GM19099 (cell line): ENCODE measurements around the gene NPM1.

ENCODE experiments used
- POLR2A ChIP-seq: IDR thresholded peaks from 3 replicates; pipeline ENCODE4 v1.6.1; 2011; ENCODE audit warnings: low read depth; ENCODE audit not compliant: insufficient read length; ENCODE audit errors: extremely low read depth

Gene NPM1

GRCh38 chr5:171371326-171371725 is 16.3 kb upstream of the NPM1 start:
- no peak for TF ChIP-seq POLR2A

DNA sequence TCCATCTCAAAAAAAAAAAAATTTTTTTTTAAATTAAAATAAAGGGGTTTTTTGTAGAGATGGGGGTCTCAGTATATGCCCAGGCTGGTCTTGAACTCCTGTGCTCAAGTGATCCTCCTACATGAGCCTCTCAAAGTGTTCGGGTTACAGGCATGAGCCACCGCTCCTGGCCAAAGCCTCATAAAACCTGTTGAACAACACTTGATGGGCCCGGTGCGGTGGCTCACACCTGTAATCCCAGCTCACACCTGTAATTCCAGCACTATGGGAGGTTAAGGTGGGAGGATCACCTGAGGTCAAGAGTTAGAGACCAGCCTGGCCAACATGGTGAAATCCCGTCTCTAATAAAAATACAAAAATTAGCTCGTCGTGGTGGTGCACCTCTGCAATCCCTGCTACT is 7.7 kb upstream of the NPM1 start:
- no peak for TF ChIP-seq POLR2A

- TF ChIP-seq POLR2A: no peak
Observed at GRCh38 chr5:171386006-171386671, 1.5 kb upstream of the NPM1 start.

DNA sequence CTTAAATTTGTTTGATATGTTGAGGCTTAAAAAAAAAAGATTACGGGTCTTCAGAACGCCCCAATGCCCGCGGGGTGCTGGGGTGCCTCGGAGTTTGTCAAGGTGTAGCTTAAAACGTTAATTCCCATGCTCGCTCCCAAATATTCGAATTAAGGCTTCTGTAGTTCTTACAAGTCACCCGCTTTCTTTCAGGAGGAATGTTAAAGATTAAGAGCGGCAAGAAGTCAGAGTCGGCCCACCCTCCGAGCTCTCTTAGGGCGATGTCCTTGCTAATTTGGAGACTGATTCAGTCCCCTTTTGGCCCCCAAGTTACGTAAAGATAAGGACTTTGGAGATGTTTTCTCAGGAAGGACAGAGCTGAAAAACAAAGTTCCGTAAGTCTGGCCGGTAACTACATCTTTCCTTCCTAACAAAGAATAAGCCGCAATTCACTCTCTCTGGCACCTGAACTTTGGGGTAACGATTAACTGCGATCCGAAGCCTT is 746 bp upstream of the NPM1 start:
- no peak for TF ChIP-seq POLR2A

GRCh38 chr5:171387970-171388815 is 544 bp downstream of the NPM1 start:
- peak; percentile 47 for TF ChIP-seq POLR2A

DNA sequence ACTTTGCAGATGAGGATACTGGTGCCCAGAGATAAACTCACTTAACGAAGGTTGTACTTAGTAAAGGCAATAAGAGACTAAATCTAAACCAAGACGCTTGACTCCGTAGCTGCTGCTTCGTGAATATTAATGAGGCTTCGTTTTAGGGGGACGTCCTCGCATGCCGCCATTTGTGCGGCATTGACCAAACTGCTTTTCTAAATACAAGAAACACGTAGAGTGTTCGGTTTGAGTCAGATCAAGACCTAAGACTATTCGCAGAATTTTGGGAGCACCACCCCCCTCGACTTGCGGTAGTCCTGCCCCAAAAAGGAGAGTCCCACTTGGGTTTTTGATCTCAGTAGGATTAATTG is 1.1 kb downstream of the NPM1 start:
- no peak for TF ChIP-seq POLR2A

- no peak for TF ChIP-seq POLR2A
Observed at GRCh38 chr5:171390883-171391677, 3.4 kb downstream of the NPM1 start.

DNA sequence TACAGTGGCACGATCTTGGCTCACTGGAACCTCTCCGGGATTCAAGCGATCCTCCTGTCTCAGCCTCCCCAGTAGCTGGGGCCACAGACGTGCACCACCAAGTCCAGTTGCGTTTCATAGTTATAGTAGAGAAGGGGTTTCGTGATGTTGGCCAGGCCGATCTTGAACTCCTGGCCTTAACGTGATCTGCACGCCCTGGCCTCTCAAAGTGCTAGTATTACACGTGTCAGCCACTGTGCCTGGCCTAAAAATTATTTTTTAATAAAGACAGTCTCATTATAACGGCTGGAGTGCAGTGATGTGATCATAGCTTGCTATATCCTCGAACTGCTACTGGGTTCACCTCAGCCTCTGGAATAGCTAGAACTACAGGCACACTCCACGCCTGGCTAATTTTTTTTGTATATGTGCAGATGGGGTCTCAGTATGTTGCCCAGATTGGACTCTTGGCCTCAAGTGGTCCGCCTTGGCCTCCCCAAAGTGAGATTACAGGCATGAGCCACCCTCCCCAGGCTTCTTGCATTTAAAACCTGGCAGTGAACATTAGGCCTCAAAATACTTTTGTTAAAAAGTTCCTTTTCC is 4.4 kb downstream of the NPM1 start:
- TF ChIP-seq POLR2A: no peak

DNA sequence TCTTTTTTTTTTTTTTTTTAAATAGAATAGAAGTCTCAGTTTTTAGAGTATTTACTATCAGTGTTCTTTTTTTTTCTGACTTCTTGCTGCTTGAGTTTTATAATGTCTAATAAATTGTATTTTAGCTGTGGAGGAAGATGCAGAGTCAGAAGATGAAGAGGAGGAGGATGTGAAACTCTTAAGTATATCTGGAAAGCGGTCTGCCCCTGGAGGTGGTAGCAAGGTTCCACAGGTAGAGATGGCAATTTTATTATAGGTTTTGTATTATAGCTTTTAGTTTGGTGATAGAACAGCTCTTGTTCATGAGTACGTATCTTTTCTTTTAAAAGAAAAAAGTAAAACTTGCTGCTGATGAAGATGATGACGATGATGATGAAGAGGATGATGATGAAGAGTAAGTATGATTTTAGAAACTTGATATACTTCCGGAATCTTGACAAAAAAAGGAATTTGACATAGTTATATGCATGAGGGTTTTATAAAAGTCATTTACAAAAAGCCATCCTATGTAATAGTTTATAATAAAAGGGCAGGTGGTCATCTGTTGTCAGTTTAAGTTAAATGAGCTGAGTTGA is 5.0 kb downstream of the NPM1 start:
- no peak for TF ChIP-seq POLR2A

DNA sequence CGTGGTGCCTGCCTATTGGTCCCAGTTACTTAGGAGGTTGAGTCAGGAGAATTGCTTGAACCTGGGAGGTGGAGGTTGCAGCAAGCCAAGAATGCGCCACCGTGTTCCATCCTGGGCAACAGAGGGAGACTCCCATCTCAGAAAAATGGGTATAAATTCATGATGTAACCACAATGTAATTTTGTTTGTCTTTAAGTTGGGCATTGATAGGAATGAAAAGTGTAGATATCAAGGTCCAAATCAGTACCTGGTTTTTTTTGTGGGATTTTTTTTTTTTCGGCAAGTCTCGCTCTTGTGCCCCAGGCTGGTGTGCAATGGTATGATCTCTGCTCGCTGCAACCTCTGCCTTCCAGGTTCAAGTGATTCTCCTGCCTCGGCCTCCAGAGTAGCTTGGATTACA is 7.4 kb downstream of the NPM1 start:
- no peak for TF ChIP-seq POLR2A

DNA sequence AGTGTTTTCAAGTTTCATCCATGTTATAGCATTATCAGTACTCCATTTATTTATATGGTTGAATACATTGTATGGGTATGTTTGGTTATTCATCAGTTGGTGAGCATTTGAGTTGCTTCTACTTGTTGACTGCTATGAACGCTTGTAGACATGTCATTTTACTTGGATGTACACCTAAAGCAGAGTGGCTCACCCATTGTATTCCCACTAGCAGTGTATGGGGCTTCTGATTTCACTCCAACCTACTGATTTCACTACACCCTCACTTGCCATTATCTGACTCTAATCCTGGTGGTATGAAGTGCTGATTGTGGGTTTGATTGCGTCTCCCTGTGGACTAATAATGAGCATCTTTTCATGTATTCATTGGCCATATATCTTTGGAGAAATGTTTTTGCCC is 9.5 kb downstream of the NPM1 start:
- no peak for TF ChIP-seq POLR2A

GRCh38 chr5:171397599-171397998 is 9.9 kb downstream of the NPM1 start:
- no peak for TF ChIP-seq POLR2A

GRCh38 chr5:171400169-171400568 is 12.5 kb downstream of the NPM1 start:
- TF ChIP-seq POLR2A: no peak

GRCh38 chr5:171401167-171401947 is 13.7 kb downstream of the NPM1 start:
- TF ChIP-seq POLR2A: no peak
